Effector memory CD8-positive, alpha-beta T cell (primary cell): ENCODE data around the gene TBC1D16.

ENCODE experiments used
- ATAC-seq: fragments of 150-1000 bp; cut with Tn5 transposase; replicated peaks from 2 replicates; pipeline ENCODE4 v1.10.0; 2021; ENCODE audit warnings: mild to moderate bottlenecking, moderate library complexity
- DNase-seq, 3 experiments: peaks; one replicate each; pipeline ENCODE4 v3.0.0; 2021
- H3K27ac Mint-ChIP-seq, 2 donors: one replicate each; pipeline ENCODE4 v1.8.0; 2022; ENCODE audit warnings: mild to moderate bottlenecking in 2 of 2, mixed read lengths in 2 of 2, moderate library complexity in 2 of 2
- H3K27me3 Mint-ChIP-seq, 2 donors: one replicate each; pipeline ENCODE4 v1.8.0; 2022; ENCODE audit warnings: mixed read lengths in 2 of 2
- H3K36me3 Mint-ChIP-seq: one replicate; pipeline ENCODE4 v1.8.0; 2022; ENCODE audit warnings: mild to moderate bottlenecking, moderate library complexity, mixed read lengths; ENCODE audit not compliant: insufficient read depth
- H3K4me1 Mint-ChIP-seq, 2 donors: one replicate each; pipeline ENCODE4 v1.8.0; 2022; ENCODE audit warnings: low read depth in 2 of 2, mixed read lengths in 2 of 2
- H3K4me3 Mint-ChIP-seq, 2 donors: one replicate each; pipeline ENCODE4 v1.8.0; 2022; ENCODE audit warnings: mild to moderate bottlenecking in 2 of 2, mixed read lengths in 2 of 2, moderate library complexity in 2 of 2
- H3K9me3 Mint-ChIP-seq, 2 donors: one replicate each; pipeline ENCODE4 v1.8.0; 2022; ENCODE audit warnings: mixed read lengths in 2 of 2

The TBC1D16 gene

DNA sequence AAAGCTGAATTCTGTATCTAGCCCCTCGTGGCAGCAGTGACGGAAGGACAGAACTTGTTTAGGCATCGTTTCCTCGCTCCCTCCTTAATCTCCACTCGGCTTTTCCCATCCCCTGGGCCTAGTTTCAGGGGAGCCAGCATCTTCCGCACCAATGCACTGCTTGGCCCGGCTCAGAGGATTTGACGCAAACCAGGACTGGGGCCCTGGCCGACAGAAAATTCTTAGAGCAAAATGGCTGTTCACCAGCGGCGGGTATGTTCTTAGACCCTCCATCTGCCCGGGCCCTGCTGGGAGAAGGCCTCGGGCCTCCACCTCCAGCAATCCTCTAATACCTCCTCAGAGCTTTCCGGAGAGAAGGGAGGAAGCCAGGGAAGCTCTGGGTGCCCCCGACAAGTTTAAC is 54.6 kb downstream of the TBC1D16 start:
- Mint-ChIP-seq H3K36me3 (no peaks in the 10 kb centered on the region), H3K4me1 (no peaks in the 10 kb centered on the region), H3K9me3 (no peaks in the 10 kb centered on the region), H3K27ac (no peak overlapping the region), H3K4me3 (no peak overlapping the region), H3K27me3 (peaks cover 0 to 3% of the 10 kb centered on the region in 2 donors)
- ATAC-seq (no peak), DNase-seq (no peak)

- no peaks in the 10 kb centered on the region for H3K9me3 Mint-ChIP-seq
- no peaks in the 10 kb centered on the region for H3K36me3 Mint-ChIP-seq
- H3K4me1 Mint-ChIP-seq = no peaks in the 10 kb centered on the region
- DNase-seq = no peak
- peaks cover 0 to 4% of the 10 kb centered on the region in 2 donors for H3K27me3 Mint-ChIP-seq
- H3K27ac Mint-ChIP-seq = no peak overlapping the region
- no peak for ATAC-seq
- no peak overlapping the region for H3K4me3 Mint-ChIP-seq
Measured at GRCh38 chr17:79980246-79981043, 55.2 kb downstream of the TBC1D16 start.

GRCh38 chr17:79979816-79980215 is 55.9 kb downstream of the TBC1D16 start:
- DNase-seq = no peak
- Mint-ChIP-seq H3K27ac (no peak overlapping the region), H3K36me3 (no peaks in the 10 kb centered on the region), H3K27me3 (peaks cover 0 to 4% of the 10 kb centered on the region in 2 donors), H3K9me3 (no peaks in the 10 kb centered on the region), H3K4me1 (no peaks in the 10 kb centered on the region), H3K4me3 (no peak overlapping the region)
- no peak for ATAC-seq

DNA sequence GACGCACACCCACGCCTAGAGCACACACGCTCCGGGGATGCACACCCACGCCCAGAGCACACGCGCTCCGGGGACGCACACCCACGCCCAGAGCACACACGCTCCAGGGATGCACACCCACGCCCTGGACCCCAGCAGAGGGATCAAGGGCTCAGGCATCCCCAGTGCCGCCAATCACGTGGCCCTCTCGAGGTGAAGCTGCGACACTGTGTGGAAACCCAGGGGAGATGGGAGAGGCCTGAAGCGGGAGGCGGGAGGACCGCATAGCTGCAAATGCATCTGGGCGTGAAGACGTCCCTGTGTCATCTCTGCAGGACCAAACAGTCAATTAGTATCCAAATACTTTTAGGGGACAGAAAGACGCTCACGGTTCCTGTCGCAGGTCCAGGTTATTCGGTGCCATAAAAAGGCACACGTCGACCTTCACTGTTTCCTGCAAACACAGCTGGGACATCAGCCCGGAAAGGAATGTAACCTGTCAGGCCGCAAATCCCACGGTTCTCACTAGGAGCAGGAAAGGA is 56.4 kb downstream of the TBC1D16 start:
- no peaks in the 10 kb centered on the region for H3K4me1 Mint-ChIP-seq
- H3K27me3 Mint-ChIP-seq = peaks cover 0 to 4% of the 10 kb centered on the region in 2 donors
- no peak for ATAC-seq
- H3K4me3 Mint-ChIP-seq = no peak overlapping the region
- H3K36me3 Mint-ChIP-seq = no peaks in the 10 kb centered on the region
- DNase-seq = no peak
- no peak overlapping the region for H3K27ac Mint-ChIP-seq
- H3K9me3 Mint-ChIP-seq = no peaks in the 10 kb centered on the region

DNA sequence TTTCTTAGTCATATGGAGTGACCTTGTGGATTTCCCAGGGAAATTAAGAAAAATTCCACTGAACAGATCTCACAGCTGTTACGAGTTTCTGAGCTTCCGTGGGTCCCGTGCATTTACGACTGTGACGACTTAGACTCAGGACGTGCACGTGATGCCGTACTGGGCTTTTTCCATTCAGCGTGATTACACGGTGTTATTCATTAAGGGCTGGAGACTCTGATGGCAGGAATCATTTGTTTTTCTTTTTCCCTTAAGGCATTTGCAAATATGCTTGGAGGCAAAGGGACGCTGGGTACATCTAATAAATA is 57.2 kb downstream of the TBC1D16 start:
- no peaks in the 10 kb centered on the region for H3K9me3 Mint-ChIP-seq
- no peak overlapping the region for H3K4me3 Mint-ChIP-seq
- no peaks in the 10 kb centered on the region for H3K4me1 Mint-ChIP-seq
- no peak overlapping the region for H3K27ac Mint-ChIP-seq
- no peaks in the 10 kb centered on the region for H3K36me3 Mint-ChIP-seq
- no peak for ATAC-seq
- peaks cover 0 to 4% of the 10 kb centered on the region in 2 donors for H3K27me3 Mint-ChIP-seq
- no peak for DNase-seq

- ATAC-seq = no peak
- no peak overlapping the region for H3K27ac Mint-ChIP-seq
- H3K4me1 Mint-ChIP-seq = no peaks in the 10 kb centered on the region
- H3K27me3 Mint-ChIP-seq = peaks cover 0 to 4% of the 10 kb centered on the region in 2 donors
- no peak overlapping the region for H3K4me3 Mint-ChIP-seq
- no peaks in the 10 kb centered on the region for H3K9me3 Mint-ChIP-seq
- no peak for DNase-seq
- H3K36me3 Mint-ChIP-seq = no peaks in the 10 kb centered on the region
Measured at GRCh38 chr17:79977708-79978547, 57.7 kb downstream of the TBC1D16 start.

GRCh38 chr17:79977161-79977631 is 58.5 kb downstream of the TBC1D16 start:
- no peak for ATAC-seq
- DNase-seq = no peak
- no peaks in the 10 kb centered on the region for H3K4me1 Mint-ChIP-seq
- no peaks in the 10 kb centered on the region for H3K36me3 Mint-ChIP-seq
- H3K27me3 Mint-ChIP-seq = peaks cover 4% of the 10 kb centered on the region in 2 donors
- H3K27ac Mint-ChIP-seq = no peak overlapping the region
- H3K9me3 Mint-ChIP-seq = no peaks in the 10 kb centered on the region
- H3K4me3 Mint-ChIP-seq = no peak overlapping the region

DNA sequence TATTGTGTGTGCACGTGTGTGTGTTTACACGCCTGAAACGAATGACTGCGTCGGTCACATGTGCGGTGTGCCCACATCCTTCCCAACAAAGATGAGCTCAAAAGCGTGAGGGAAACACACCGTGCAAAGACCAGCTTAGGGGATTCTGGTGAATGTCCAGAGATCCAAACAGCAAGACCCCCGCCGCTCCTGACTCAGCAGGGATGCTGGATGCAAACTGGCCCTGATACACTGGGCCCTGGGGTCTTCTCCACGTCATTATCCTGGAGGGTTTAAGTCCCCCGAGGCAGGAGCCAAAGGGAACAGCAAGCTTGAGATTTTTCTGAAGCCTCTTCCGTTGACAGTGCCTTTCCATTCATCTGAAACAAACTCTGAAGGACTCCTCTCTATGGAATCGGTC is 59.2 kb downstream of the TBC1D16 start:
- ATAC-seq (no peak), DNase-seq (no peak)
- no peak overlapping the region for H3K27ac Mint-ChIP-seq
- peaks cover 4 to 11% of the 10 kb centered on the region in 2 donors for H3K27me3 Mint-ChIP-seq
- H3K4me1 Mint-ChIP-seq = no peaks in the 10 kb centered on the region
- H3K36me3 Mint-ChIP-seq = no peaks in the 10 kb centered on the region
- H3K9me3 Mint-ChIP-seq = no peaks in the 10 kb centered on the region
- no peak overlapping the region for H3K4me3 Mint-ChIP-seq

DNA sequence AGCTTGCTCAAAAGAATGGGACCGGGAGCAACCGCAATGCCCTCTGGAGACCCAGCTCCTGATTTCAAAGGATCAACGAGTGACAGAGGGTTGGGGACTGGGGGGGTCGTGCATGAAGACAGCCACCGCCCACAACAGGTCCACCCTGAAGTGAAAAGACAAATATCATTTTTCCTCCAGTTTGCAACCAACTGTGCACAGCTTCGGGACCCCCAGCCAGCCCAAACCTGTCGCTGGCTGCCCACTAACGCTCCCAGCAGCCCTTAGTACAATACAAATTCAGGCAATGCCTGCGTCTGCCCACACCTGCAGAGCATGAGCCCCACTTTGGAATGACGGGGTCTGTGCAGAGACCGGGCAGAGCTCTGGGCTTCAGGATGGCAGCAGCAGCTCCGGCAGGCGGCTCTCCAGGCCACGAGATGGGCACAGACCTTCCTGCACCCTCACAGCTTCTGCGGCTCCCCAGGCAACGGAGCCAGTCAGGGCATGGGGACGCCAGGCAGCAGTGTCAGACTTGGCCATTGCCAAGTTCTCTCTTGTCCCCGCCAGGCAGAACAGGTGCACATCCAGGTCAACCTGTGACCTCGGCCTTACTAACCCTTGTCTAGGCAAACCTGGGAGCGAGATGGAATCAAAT is 60.1 kb downstream of the TBC1D16 start:
- no peaks in the 10 kb centered on the region for H3K36me3 Mint-ChIP-seq
- peaks cover 4 to 14% of the 10 kb centered on the region in 2 donors for H3K27me3 Mint-ChIP-seq
- no peak for ATAC-seq
- H3K4me3 Mint-ChIP-seq = no peak overlapping the region
- no peak for DNase-seq
- no peak overlapping the region for H3K27ac Mint-ChIP-seq
- H3K4me1 Mint-ChIP-seq = no peaks in the 10 kb centered on the region
- H3K9me3 Mint-ChIP-seq = no peaks in the 10 kb centered on the region

DNA sequence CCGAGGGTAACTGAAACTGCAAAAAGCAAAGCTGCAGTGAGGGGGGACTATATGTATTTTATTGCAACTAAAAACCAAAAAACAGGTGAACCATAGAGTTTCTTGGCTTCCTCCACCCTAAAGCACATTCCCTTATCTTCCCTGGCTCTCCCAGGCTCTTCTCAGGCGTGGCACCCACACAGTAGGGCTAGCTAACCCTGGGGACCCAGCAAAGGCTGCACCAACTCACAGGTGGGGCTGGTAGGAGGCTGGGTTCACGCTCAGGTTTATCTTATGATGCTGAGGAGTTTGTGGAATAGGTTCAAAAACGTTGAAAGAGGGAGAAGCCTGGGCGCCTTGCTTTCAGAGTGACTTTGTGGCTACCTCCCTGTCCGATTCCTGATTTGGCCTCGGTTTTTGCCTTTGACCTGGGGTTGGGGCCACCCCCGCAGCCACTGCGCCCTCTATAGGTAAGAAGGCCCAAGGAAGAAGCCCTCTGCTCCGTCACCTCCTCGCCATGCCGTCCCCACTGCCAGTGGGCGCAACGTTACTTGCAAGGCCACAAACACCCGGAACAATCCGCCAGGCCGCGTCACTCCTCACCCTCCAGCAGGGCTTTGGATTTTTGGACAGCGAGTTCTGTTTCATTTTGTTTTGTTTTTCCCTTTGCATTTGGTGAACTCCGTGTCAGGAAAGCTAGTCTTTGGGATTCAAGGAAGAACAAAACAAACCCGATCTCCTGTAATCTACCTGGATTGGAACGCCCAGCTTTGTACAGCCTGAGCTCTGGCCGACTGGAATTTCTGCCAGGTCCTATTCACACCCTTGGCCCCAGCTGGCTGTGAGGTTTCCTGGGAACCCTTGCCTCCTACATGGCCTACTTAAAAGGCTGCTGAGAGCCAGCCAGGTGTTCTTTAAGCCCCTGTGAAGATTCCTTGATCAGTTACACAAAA is 60.8 kb downstream of the TBC1D16 start:
- Mint-ChIP-seq H3K4me1 (peaks cover 0 to 4% of the 10 kb centered on the region in 2 donors), H3K27ac (no peak overlapping the region), H3K27me3 (peaks cover 4 to 19% of the 10 kb centered on the region in 2 donors), H3K9me3 (no peaks in the 10 kb centered on the region), H3K36me3 (no peaks in the 10 kb centered on the region), H3K4me3 (no peak overlapping the region)
- DNase-seq = no peak
- ATAC-seq = no peak

GRCh38 chr17:79971651-79972050 is 64.0 kb downstream of the TBC1D16 start:
- peaks cover 0 to 4% of the 10 kb centered on the region in 2 donors for H3K4me1 Mint-ChIP-seq
- H3K4me3 Mint-ChIP-seq = no peak overlapping the region
- no peak overlapping the region for H3K27ac Mint-ChIP-seq
- no peaks in the 10 kb centered on the region for H3K9me3 Mint-ChIP-seq
- no peak for DNase-seq
- H3K36me3 Mint-ChIP-seq = no peaks in the 10 kb centered on the region
- peaks cover 4 to 19% of the 10 kb centered on the region in 2 donors for H3K27me3 Mint-ChIP-seq
- ATAC-seq = no peak

DNA sequence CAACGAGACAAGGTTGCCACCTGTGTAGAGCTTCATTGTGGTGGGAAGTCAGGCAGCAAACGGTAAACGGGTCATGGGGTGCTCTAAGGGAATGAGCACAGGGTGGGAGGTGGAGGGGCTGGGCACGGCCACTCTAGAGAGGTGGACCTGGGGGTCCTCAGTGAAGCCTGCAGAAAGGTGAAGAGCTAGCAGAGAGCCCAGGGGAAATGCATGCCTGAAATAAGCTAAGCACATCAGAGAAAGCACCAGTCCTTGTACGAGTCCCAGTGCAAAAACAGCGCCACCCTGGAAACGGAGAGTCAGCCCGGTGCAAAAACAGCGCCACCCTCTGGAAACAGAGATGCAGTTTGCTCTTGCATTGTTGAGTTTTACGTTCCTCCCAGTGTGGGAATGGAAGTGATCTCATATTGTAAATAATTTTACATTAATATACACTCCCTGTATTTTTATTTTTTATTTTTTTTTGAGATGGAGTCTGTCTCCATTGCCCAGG is 65.0 kb downstream of the TBC1D16 start:
- Mint-ChIP-seq H3K4me1 (peaks cover 0 to 4% of the 10 kb centered on the region in 2 donors), H3K27me3 (peaks cover 10 to 19% of the 10 kb centered on the region in 2 donors), H3K36me3 (no peaks in the 10 kb centered on the region), H3K27ac (no peak overlapping the region), H3K4me3 (no peak overlapping the region), H3K9me3 (no peaks in the 10 kb centered on the region)
- ATAC-seq = no peak
- DNase-seq = peak in 1 of 3 experiments; percentile 48
